Measurements from ENCODE around the gene STXBP4.

DNA sequence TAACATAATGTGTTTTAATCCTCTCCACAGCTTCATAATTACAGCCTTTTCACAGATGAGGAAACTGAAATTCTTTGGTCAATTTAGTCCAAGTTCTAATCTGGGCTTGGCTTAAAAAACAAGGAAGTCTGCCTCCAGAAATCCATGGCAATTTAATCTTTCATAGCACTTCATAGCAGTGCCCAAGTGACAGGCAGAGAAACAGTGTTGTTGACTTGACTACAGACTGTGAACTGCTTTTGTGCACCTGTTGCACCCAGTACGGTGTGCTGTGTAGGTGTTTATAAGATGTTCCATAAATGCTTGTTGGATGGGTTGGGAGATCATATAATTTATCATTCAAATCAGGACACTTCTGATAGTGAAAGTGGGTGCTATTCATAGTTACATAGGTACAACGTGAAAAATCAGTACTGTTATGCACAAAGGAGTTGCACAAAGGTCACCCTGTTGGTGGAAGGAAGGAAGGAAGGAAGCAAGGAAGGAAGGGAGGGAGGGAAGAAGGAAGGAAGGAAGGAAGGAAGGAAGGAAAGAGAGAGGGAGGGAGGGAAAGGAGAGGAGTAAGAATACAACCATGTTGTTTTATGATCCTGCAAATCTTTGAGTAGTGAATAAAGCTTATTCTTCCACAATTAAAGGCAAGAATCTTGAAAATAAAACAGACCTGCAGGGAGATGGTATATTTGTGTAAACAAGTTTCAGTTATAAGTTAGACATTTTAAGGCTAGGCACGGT, 239.7 kb downstream of the STXBP4 start:
- TF ChIP-seq YY1 (IDR thresholded peaks at IDR 0.05; ENCODE audit: insufficient read depth, insufficient read length) (no peak), SUZ12 (IDR thresholded peaks at IDR 0.05; ENCODE audit: extremely low read depth, insufficient read depth, insufficient read length) (no peak), ZNF274 (IDR thresholded peaks at IDR 0.05; ENCODE audit: low read depth, low read length) (no peak)
